HG03378 (cell line): ENCODE measurements around the gene C6orf141.

ENCODE experiments used
- ATAC-seq: cut with Tn5 transposase; IDR thresholded peaks from one replicate; pipeline ENCODE4 v1.9.1; 2021; ENCODE audit warnings: mild to moderate bottlenecking, moderate library complexity; ENCODE audit not compliant: unreplicated experiment

The C6orf141 gene

DNA sequence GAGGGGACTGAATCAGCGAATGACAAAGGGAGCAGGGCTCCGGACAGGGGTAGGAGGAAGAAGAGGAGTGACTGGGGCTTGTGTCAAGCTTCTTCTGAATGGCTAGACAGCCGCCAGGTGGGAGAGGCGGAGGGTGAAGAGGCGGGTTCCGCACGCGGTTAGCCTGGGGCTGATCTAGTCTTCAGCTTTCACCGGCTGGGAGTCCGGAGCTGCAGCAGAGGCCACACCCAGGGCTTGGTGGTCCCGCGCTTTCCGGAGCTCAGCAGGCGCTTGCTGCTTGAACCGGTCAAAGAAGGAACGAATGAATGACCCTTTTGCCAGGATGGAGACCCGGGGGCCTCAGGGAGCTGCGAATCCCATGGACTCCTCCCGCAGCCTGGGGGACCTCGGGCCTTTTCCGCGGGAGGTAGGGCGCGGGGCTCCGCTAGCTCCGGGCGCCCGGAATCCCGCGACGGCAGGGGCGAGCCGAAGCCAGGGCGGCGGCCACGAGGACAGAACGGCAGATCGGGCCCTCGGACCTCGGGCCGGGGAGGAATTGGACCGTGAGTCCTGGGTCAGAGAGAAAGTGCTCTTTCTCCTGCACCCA lies at the start of gene C6orf141:
Gene C6orf141 (plus strand): TSS at position 177 of the 586 bp plus-strand sequence. CDS start 125 bp downstream, at position 302.
- peak; percentile 56 for ATAC-seq

DNA sequence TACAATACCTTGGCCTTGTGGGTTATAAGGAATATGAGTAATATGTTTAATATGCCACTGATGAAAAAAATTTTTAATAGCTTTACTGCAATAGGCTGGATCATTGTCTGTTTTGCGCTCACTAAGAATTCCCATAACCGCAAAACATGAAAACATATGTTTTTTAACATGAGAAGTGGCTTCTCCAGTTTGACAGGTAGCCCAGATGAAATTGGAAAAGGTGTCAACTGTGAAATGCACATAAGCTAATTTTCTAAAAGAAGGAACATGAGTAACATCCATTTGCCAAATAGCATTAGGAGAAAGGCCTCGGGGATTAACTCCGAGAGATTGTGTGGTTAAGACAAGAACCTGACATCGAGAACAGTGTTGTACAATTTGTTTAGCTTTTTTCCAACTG lies 45.8 kb upstream of the C6orf141 start:
- ATAC-seq = no peak

DNA sequence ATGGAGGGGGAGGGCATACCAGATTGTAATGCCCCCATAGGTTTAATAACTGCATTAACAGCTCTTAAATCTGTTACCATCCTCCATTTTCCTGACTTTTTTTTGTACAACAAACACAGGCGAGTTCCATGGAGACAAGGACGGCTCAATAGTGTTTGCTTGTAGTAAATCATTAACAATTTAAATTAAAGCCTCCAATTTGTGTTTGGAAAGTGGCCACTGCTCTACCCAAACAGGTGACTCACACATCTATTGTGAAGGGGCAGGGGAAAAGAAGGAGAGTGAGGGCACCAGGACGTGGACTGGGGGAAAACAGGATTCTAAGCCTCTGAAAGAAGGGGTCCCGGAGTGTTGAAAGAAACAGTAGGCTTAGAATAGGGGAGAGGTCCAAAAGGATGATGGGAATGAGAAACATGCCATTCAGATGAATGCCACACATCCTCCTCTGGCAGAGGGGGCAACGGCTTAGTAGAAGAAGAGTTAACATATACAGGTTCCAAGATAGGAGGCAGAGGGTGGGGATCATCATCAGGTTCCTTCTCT lies 43.8 kb upstream of the C6orf141 start:
- ATAC-seq = no peak

DNA sequence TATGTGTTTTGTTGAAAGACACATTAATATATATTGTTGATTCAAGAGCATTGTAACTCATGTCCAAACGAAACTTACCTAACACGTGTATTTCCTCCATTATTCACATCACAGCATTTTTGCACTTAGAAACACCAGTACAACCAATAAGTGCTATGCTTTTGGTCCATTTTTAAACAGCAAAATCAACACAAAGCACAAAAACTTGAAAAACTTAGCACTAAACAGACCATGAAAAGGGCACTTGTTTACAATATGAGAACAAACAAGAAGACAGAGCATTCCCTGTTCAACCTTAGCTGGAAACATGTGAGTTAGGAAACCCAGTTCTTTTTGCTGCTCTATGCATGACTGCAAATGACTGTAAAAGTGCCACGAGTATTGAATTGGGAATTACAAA lies 41.1 kb upstream of the C6orf141 start:
- ATAC-seq = no peak

- no peak for ATAC-seq
These were observed 37.1 kb upstream of the C6orf141 start for GRCh38 chr6:49513153-49513989.

DNA sequence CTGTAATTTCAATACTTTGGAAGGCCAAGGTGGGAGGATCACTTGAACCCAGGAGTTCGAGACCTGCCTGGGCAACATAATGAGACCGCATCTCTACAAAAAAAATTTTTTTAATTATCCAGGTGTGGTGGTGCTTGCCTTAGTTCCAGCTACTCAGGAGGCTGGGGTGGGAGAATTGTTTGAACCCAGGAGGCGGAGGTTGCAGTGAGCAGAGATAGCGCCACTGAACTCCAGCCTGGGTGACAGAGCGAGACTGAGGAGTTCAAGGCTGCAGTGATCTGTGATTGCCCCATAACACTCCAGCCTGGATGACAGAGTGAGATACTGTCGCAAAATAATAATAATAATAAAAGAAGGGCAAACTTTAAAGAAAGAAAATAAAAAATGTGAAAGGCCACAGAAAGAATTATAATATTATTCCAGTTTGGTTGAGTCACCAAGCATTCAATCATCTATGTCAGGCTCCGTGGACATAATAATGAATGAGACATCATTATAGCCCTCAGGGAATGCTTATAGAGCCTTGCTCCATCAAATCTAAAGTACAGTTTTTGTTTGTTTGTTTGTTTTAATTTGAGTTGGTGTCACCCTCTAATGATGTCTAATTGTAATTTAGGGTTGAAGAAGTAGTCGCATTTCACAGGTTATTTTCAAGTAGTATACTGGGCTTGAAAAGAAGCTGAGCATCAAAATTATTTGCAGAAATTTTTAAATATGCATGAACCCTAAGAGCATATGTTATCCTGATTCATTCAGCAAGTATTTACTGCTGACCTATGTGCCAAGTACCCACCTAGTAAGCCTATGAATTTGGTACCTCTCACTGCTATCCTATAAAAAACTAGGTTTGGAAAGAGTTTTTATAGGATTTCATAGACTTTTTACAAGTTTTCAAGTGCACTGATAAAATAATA lies 35.6 kb upstream of the C6orf141 start:
- no peak for ATAC-seq

GRCh38 chr6:49515485-49516146 lies 34.9 kb upstream of the C6orf141 start:
- no peak for ATAC-seq

- no peak for ATAC-seq
These were observed 34.3 kb upstream of the C6orf141 start for GRCh38 chr6:49516147-49516505.

DNA sequence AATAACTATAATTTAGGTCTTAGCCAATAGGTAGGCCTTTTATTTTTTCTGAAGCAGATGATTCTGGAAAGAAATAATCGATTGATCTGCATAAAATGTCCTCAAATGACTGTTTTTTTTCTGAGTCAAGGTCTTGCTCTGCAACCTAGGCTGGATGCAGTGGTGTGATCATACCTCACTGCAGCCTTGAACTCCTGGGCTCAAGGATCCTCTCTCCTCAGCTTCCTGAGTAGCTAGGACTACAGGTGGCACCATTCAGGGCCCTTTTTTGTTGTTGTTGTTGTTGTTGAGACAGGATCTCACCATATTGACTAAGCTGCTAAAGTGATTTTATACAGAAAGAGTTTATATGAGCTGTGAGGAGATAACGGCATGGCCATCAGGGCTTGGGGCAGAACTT lies 32.5 kb upstream of the C6orf141 start:
- ATAC-seq = no peak

DNA sequence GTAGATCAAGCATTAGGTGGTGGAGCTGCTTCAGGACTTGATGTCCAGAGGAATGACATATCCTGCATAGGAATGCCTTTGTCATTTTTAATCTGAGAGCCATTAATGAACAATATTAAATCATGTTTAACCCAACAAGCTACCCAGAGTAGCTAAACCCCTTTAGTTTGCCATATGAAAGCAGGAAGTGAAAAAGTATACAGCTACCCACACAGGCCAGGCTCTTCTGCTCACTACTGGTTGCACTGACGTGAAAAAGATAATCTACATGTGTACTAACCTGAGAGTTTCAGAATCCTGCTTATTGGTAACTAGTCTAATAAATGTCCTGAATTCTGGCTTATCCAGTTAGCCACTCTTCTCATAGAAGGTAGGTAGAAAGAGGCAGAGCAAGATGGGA lies 30.8 kb upstream of the C6orf141 start:
- peak; percentile 89 for ATAC-seq

- ATAC-seq = no peak
These were observed 27.5 kb upstream of the C6orf141 start for GRCh38 chr6:49522710-49523593.

DNA sequence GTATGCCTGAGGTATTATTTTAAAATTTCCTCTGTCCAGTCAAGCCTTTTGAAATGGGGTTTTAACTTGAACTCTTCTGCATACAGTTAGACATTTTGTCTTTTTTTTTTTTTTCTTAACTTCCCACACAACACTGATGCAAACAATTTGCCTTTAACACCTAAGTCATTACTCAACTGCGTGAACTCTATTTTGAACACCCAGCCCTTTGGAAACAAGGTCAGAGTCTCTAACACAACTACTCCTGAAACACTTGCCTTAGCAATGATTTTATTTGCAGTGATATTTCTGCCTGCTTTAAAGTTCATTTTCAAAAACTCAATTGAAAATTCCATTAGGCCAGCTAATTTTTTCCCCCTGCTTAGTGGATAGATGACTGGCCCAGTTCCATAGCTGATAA lies 26.6 kb upstream of the C6orf141 start:
- ATAC-seq = no peak

DNA sequence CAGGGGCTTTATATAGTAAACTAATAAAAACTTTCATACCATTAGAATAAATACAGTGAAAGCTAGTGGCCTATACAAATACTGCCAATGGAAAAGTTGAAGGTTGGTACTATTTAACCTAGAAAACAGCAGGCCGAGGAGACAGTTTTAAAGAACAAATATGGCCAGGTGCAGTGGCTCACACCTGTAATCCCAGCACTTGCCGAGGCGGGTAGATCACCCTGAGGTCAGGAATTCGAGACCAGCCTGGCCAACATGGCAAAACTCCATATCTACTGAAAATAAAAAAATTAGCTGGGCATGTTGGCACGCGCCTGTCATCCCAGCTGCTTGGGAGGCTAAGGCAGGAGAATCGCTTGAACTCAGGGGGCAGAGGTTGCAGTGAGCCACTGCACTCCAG lies 25.9 kb upstream of the C6orf141 start:
- ATAC-seq = no peak

DNA sequence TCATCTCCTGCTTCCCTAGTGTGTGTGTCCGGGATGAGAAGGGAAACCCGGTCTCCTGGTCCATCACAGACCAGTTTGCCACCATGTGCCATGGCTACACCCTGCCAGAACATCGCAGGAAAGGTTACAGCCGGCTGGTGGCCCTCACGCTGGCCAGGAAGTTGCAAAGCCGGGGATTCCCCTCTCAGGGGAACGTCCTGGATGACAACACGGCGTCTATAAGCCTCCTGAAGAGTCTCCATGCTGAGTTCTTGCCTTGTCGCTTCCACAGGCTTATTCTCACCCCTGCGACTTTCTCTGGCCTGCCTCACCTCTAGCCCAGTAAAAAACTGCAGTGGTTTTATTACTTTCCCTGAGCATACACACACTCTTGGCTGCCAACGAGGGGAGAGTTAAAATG lies 23.9 kb upstream of the C6orf141 start:
- no peak for ATAC-seq

DNA sequence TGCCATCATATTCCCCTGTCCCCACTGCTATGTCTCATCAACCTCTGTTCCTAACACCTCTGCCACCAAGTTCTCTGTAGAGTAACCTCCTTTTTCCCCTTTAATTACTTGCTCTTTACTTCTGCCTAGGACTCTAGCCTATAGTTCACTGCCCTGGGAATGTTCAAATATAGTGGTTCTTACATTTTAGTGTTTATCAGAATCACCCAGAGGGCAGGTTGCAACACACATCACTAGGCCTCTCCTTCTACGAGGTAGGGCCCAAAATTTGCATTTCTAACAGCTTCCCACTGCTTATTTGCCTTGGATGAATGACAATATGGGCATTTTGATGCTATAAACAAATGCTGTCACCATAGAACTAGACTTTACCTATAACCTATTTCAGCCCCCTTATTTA lies 23.1 kb upstream of the C6orf141 start:
- ATAC-seq = no peak

DNA sequence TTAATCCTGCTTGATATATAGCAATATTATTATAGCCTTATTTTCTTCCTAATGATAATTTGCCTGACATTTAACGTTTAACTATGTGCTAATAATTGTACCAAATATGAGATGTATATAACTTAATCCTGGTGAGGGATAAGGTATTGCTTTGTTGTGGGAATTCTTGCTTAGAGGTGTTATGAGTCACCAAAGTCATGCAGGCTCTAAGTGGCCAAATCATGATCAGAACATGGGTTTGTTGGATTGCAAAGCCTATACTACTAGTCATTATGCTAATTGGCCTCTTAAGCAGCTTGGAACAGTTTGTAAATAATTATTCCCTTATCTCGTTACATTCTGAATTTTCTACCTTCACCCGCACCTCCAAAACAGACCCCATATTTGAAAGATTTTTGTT lies 21.9 kb upstream of the C6orf141 start:
- no peak for ATAC-seq

DNA sequence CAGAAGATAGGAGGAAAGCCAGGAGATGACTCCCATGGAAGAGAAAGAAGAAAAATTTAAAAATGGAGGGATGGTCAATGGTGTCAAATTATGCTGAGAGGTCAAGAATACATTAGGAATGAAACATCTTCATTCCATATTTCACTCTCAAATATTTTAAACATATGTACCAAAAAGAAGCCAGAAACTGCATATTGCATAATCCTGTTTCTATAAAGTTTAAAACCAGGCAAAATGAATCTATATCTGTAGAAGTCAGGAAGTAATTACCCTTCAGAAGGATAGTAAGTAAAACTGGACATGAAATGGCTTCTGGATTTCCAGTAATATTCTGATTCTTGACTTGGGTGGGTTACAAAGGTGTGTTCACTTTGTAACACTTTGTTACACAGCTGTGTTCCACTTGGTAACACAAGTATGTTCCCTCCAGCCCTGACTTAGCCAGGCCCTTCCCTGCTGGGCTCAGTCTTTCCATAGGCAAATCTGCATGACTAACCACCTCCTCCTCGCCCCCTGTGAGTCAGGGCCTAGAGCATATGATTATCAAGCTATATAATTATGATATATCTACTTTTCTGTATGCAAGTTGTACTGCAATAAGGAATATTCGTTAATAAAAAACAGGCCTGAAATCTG lies 20.2 kb upstream of the C6orf141 start:
- ATAC-seq = no peak

GRCh38 chr6:49531774-49532569 lies 18.5 kb upstream of the C6orf141 start:
- peak; percentile 97 for ATAC-seq
